Esophagus mucosa (tissue), 1 donor: Measurements from ENCODE around the gene KIAA0586. TPM values are rescaled to one million over a fixed set of nuclear protein-coding genes. Genes with fewer than 3 reads are reported as not detected.
"Not testable (repeated sequence)": the region's sequence is repeated elsewhere in the genome, so short reads cannot be mapped to it uniquely, and the experiment has no call there.

Source experiments
- ATAC-seq: fragments of 200-7000 bp; cut with Tn5 transposase; one replicate; pipeline ENCODE4 v1.9.1; 2020
- total RNA-seq: library from RNA; stranded (reverse); gene quantifications from one replicate; pipeline ENCODE4 v1.2.4, GENCODE V29; 2023
- donor health status: DM: yes; HTN: yes; CAD: no.

The KIAA0586 gene
- total RNA-seq, 1 donor from 2014 or later = 11.9 TPM

- no peak for ATAC-seq
These were observed 126.4 kb downstream of the KIAA0586 start for GRCh38 chr14:58553959-58554358.

GRCh38 chr14:58555647-58556046 lies 128.1 kb downstream of the KIAA0586 start:
- no peak for ATAC-seq

- ATAC-seq = no peak
These were observed 129.7 kb downstream of the KIAA0586 start for GRCh38 chr14:58557242-58557641.

GRCh38 chr14:58560208-58560607 lies 132.7 kb downstream of the KIAA0586 start:
- ATAC-seq = no peak

GRCh38 chr14:58562141-58562540 lies 134.6 kb downstream of the KIAA0586 start:
- ATAC-seq = no peak

GRCh38 chr14:58563978-58564377 lies 136.5 kb downstream of the KIAA0586 start:
- no peak for ATAC-seq

- no peak for ATAC-seq
These were observed 138.3 kb downstream of the KIAA0586 start for GRCh38 chr14:58565832-58566231.

- ATAC-seq = no peak
These were observed 139.5 kb downstream of the KIAA0586 start for GRCh38 chr14:58566979-58567378.

GRCh38 chr14:58568322-58568721 lies 140.8 kb downstream of the KIAA0586 start:
- no peak for ATAC-seq

GRCh38 chr14:58571256-58571655 lies 143.7 kb downstream of the KIAA0586 start:
- no peak for ATAC-seq

GRCh38 chr14:58571769-58572472 lies 144.4 kb downstream of the KIAA0586 start:
- no peak for ATAC-seq

- ATAC-seq = no peak
These were observed 144.9 kb downstream of the KIAA0586 start for GRCh38 chr14:58572473-58572853.

- ATAC-seq = no peak
These were observed 145.3 kb downstream of the KIAA0586 start for GRCh38 chr14:58572863-58573262.

- ATAC-seq = no peak
These were observed 147.1 kb downstream of the KIAA0586 start for GRCh38 chr14:58574623-58575022.

GRCh38 chr14:58575956-58576355 lies 148.4 kb downstream of the KIAA0586 start:
- no peak for ATAC-seq

- ATAC-seq = not testable (repeated sequence)
These were observed 152.5 kb downstream of the KIAA0586 start for GRCh38 chr14:58580035-58580434.

GRCh38 chr14:58581389-58581788 lies 153.9 kb downstream of the KIAA0586 start:
- not testable (repeated sequence) for ATAC-seq

- ATAC-seq = no peak
These were observed 156.9 kb downstream of the KIAA0586 start for GRCh38 chr14:58584383-58584782.

GRCh38 chr14:58587271-58587670 lies 159.8 kb downstream of the KIAA0586 start:
- ATAC-seq = no peak

- ATAC-seq = not testable (repeated sequence)
These were observed 160.8 kb downstream of the KIAA0586 start for GRCh38 chr14:58588321-58588720.

GRCh38 chr14:58593977-58594376 lies 166.5 kb downstream of the KIAA0586 start:
- ATAC-seq = no peak

GRCh38 chr14:58597041-58597440 lies 169.5 kb downstream of the KIAA0586 start:
- no peak for ATAC-seq

- ATAC-seq = no peak
These were observed 170.7 kb downstream of the KIAA0586 start for GRCh38 chr14:58598028-58598803.
